RCC 7860 (cell line): ENCODE measurements around the gene S1PR4.
"Not testable (repeated sequence)": the region's sequence is repeated elsewhere in the genome, so short reads cannot be mapped to it uniquely, and the experiment has no call there.

Source experiments
- DNase-seq: peaks from one replicate; pipeline ENCODE4 v3.0.0-alpha.2; 2015; ENCODE audit warnings: low spot score
- FAIRE-seq: peaks from 2 replicates; lab custom pipeline; 2012; peaks lifted over from hg19 to GRCh38; lab: Jason Lieb, UNC

S1PR4 gene

DNA sequence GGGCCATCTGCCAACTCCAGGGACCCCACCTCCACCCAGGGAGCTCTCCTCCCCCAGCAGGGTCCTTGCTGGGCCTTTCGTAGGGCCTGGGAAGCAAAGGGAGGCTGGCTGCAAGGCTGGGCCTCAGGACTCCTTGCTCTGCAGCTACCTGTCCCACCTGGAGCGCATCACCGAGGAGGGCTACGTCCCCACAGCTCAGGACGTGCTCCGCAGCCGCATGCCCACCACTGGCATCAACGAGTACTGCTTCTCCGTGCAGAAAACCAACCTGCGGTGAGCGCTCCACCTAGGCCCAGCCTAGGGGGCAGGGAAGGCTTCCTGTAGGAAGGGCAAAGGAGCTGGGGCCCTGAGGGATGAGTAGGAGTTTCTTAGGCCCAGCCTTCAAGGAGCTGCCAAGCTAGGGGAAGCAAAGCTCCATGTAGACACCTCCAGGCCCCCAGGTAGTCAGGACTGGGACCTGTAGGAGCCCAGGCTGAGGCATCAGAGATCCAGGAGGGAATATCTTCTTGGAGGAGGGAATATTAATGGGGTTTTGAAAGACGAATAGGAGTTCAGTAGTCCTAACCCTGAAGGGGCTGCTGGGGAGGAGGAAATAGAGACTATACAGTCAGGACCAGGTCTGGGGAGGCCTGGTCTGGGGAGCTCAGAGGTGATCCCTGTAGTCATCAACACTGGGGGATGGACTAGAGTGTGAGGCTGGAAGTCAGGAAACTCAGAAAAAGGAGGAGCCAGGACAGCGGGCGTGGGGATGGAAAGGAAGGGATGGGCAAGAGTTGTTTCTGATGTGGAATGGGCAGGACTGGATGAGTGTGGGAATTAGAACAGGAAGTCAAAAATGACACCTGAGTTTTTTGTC, 26.8 kb upstream of the S1PR4 start:
- no peak for DNase-seq
- no peak for FAIRE-seq

DNA sequence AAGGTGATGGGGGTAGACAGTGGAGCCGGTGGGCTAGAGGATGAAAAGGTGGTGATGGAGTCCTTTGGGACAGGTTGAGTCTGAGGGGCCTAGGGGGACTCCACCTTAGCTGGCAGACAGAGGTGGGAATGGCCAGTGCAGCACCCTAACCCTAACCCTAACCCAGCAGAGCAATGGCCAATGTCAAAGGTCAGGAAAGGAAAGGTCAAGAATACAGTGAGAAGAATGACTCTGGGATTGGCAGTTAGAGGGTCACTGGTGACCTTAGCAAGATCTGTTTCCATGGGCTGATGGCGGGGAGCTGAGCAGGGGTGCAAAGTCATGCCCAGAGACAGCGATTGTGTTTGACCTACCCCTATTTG, 26.2 kb upstream of the S1PR4 start:
- FAIRE-seq (no peak), DNase-seq (no peak)

DNA sequence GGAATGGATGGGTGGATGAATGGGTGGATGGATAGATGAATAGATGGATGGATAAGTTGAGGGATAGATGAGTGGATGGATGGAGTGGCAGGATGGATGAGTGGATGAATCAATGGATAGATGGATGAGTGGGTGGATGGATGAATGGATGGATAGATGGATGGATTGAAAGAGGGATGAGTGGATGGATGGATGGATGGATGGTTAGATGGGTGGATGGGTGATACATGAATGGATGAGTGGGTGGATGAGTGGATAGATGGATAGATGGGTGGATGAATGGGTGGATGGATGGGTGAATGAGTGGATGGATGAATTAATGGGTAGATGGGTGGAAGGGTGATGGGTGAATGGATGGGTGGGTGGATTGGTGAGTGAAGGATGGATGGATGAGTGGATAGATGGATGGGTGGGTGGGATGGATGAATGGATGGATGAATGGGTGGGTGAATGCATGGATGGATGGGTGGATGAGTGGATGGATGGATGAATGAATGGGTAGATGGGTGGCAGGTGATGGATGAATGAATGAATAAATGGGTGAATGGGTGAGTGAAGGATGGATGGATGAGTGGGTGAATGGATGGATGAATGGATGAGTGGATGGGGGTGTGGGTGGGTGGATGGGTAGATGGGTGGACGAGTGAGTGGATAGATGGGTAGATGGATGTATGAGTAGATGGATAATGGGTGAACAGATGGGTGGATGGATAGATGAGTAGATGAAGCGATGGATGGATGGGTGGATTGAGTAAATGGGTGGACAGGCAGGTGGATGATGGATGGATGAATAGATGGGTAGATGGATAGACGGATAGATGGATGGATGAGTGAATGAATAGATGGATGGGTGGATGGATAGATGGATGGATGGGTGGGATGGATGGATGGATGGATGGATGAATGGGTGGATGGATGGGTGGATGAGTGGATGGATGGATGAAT, 25.0 kb upstream of the S1PR4 start:
- FAIRE-seq: no peak
- DNase-seq: no peak

DNA sequence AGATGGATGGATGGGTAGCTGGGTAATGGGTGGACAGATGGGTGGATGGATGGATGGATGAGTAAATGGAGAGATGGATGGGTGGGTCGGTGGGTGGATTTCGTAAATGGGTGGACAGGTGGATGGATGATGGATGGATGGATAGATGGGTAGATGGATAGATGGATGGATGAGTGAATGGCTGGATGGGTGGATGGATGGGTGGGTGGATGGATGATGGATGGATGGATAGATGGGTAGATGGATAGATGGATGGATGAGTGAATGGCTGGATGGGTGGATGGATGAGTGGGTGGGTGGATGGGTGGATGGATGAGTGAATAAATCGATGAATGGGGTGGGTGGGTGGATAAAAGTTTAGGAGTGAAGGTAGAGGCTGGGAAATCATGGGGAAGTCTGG, 24.1 kb upstream of the S1PR4 start:
- not testable (repeated sequence) for FAIRE-seq, DNase-seq

DNA sequence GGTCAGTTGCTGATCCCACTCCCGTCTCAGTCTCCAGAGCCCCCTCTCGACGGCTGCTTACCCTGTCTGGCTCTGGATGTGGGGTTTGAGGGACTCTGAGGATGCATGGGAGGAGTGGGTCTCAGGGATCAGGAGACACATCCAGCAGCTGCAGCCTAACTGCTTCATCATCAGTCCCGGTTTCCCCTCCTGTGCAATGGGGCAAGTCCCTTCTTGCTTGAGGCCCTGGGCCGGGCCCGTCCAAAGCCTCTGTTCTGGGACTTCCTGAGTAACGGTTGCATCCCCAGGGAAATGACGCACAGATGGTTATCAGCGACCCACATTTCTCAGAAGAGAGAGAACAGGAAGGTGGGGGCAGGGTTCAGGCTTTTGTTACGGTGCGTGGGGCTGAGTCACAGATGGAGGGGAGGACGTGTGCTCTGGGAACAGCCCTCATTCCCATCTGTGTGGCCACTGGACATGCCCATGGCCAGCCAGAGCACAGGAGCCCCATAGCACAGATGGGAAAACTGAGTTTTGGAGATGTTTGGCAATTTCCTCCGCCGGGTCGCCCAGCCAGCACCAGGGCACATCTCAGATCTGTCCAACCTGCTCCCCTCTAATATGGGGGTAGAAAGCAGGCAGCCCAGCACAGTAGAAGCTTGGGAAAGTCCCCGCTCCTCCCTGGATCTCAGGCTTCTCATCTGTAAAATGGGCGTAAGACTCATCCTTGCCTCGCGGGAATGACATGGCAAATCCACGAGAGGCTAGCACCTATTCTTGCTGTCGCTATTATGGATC, 23.4 kb upstream of the S1PR4 start:
- DNase-seq (peak; percentile 97), FAIRE-seq (peak; percentile 86)

DNA sequence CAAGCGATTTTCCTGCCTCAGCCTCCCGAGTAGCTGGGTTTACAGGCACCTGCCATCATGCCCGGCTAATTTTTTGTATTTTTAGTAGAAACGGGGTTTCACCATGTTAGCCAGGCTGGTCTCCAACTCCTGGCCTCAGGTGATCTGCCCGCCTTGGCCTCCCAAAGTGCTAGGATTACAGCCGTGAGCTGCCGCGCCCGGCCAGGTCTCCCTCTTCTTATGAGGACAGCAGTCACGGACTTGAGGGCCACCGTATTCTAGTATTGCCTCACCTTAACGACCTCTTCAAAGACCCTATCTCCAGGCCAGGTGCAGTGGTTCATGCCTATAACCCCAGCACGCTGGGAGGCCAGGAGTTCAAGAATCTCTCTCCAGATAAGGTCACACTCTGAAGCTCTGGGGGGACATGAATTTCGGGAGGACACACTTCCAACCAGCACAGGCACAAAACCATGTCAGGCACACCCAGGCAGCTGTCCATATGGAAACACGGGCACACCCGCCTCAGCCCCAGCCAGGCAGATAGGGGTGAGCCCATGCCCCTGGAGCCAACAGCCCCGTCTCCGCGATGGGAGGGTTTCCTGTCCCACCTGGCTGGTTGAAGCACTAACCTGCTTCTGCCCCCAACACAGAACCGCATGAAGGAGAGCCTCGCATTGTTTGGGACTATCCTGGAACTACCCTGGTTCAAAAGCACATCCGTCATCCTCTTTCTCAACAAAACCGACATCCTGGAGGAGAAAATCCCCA, 21.3 kb upstream of the S1PR4 start:
- DNase-seq: no peak
- FAIRE-seq: no peak

DNA sequence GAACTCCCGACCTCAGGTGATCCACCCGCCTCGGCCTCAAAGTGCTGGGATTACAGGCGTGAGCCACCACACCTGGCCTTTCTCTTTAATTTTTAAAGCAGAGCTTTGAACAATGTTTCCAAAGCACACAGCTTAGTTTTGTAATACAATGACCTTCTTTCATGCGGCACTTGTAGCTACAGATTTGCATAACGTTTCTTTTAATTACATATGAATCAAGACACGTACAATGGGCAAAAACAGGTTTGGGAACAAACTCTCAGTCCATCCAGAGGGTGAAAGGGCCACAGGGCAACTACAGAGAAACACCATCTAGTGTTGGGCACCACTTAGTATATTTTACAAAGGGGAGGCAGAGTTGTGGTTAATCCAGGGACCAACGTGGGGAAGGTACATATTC, 19.0 kb upstream of the S1PR4 start:
- DNase-seq (no peak), FAIRE-seq (no peak)

DNA sequence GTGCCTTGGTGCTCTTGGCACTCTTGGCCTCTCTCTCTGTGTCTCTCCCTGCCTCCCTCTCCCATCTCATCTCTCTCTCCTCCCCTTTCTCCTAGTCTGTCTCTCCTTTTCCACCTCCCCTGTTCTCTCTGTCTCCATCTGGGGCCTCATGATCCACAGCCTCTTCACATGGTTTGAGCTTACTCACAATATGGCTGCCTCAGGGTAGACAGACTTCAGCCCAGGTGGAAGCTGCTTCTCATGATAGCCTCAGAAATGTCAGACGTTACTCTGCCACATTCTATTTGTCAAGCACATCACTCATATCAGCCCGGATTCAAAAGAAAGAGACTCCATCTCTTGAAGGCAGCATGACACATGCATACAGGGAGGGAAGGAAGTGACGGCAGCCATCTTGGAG, 18.4 kb upstream of the S1PR4 start:
- FAIRE-seq (no peak), DNase-seq (no peak)

DNA sequence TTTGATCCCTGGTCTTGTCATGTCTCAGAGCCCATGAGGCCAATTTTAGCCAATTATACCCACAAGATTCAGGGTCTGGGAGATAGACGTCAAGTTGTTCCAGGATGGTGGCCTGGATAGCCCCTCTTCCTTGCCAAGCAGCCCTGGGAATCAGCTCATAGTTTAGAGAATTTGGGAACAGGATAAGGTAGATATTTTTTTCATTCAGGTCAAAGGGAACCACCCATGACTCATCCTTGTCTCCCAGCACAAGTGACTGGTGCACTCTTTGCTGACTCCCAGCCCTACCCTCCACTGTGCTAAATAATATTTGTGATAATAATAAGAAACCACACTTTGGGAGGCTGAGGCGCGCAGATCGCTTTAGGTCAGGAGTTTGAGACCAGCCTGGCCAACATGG, 17.1 kb upstream of the S1PR4 start:
- no peak for FAIRE-seq
- DNase-seq: no peak

DNA sequence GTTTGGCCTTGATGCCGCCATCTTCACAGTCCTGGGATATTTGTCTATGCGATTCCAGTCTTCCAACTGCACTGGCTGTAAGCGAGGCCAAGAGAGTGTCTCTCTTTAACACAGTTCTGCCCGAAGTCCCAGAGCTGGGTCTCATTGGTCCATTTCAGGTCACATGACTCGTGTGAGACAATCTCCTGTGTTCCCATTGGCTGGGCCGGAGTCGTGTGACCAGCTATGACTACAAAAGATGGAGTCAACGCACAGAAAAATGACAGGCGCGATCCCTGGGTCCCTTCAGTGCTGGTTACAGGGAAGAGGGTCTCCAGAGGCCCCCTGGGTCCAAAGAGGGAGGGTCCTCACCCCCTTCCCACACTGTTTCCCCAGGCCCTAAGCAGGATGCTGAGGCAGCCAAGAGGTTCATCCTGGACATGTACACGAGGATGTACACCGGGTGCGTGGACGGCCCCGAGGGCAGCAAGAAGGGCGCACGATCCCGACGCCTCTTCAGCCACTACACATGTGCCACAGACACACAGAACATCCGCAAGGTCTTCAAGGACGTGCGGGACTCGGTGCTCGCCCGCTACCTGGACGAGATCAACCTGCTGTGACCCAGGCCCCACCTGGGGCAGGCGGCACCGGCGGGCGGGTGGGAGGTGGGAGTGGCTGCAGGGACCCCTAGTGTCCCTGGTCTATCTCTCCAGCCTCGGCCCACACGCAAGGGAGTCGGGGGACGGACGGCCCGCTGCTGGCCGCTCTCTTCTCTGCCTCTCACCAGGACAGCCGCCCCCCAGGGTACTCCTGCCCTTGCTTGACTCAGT, 15.9 kb upstream of the S1PR4 start:
- DNase-seq (no peak), FAIRE-seq (no peak)

DNA sequence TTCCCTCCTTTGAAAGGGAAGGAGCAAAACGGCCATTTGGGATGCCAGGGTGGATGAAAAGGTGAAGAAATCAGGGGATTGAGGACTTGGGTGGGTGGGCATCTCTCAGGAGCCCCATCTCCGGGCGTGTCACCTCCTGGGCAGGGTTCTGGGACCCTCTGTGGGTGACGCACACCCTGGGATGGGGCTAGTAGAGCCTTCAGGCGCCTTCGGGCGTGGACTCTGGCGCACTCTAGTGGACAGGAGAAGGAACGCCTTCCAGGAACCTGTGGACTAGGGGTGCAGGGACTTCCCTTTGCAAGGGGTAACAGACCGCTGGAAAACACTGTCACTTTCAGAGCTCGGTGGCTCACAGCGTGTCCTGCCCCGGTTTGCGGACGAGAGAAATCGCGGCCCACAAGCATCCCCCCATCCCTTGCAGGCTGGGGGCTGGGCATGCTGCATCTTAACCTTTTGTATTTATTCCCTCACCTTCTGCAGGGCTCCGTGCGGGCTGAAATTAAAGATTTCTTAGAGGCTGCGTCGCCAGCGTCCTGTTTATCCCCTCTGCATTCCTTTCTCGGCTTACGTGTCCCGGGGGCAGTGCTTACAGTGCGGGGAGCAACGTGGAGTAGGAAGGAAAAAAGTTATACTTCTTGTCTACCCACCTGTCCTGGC, 15.2 kb upstream of the S1PR4 start:
- peak; percentile 36 for DNase-seq
- no peak for FAIRE-seq

DNA sequence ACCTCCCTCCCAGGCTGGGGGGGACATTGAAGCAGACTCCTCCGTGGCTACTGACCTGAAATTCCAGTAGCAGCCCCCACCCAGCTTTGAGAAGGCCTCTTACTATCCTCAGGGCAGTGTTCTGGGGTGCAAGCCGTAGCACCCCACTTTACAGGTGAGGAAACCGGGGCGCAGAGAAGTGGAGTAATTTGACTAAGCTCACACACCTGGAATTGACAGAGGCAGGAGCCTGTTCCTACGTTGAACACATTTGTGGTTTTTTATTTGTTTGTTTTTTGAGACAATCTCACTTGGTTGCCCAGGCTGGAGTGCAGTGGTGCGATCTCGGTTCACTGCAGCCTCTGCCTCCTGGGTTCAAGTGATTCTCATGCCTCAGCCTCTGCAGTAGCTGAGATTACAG, 14.6 kb upstream of the S1PR4 start:
- no peak for DNase-seq
- no peak for FAIRE-seq

DNA sequence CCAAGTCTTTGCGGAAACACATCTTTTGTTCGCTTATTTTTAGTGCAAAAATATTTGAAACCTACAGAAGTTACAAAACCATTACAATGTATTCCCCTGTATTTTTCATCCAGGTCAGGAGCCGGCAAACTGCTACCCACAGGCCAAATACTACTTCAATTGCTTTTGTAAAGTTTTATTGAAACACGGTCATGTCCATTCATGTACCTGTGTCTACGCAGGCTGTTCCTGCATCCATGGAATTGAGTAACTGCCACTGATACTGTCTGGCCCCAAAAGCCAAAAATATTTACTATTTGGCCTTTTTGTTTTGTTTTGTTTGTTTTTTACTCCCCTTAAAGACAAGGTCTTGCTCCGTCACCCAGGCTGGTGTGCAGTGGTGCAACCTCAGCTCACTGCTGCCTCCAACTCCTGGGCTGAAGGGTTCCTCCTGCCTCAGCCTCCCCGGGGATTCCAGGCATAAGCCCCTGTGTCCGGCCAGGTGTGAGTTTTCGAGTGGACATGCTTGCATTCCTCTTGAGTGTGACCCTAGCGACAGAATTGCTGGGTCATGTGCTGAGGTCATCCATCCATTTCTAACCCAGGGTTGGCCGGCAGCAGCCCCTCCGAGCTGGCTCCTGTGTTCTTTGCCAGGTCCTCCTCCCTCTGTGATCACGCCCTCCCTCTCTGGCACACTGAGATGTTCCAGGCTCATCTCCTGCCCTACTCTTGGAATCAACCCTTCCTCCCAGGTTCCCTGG, 10.9 kb upstream of the S1PR4 start:
- no peak for DNase-seq
- FAIRE-seq: no peak

DNA sequence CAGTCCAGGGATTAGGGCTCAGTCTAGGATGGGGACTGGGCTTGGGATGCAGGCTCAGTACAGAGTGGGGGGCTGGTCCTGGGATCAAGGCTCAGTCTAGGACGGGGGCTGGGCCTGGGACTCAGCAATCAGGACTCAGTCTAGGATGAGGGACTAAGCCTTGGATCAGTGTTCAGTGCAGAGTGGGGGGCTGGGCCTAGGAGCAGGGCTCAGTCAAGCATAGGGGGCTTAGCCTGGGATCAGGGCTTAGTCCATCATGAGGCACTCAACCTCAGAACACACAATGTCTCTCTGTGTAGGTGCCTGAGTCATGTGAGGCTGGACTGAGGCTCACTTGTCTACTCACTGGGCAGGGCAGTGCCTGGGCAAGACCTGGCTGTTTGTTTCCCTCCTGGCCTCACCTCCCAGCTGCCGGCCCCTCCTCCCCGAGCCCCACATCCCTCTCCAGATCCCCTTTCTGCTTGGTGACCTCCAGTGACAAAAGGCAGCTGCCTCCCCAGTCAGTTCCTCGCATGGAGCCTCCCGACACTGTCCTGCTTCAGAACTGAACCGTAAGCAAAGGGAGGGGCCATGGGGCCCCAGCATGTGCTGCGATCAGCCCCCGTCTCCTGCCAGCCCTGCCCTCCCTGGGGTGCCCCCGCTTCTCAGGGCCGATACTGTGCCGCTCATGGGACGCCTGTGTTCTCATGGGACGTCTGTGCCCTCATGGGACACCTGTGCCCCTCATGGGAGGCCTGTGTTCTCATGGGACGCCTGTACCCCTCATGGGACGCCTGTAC, 6.5 kb upstream of the S1PR4 start:
- peak; percentile 6 for DNase-seq
- no peak for FAIRE-seq

DNA sequence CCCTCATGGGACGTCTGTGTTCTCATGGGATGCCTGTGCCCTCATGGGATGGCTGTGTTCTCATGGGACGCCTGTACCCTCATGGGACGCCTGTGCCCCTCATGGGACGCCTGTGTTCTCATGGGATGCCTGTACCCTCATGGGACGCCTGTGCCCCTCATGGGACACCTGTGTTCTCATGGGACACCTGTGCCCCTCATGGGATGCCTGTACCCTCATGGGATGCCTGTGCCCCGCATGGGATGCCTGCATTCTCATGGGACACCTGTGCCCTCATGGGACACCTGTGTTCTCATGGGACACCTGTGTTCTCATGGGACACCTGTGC, 5.9 kb upstream of the S1PR4 start:
- FAIRE-seq: not testable (repeated sequence)

DNA sequence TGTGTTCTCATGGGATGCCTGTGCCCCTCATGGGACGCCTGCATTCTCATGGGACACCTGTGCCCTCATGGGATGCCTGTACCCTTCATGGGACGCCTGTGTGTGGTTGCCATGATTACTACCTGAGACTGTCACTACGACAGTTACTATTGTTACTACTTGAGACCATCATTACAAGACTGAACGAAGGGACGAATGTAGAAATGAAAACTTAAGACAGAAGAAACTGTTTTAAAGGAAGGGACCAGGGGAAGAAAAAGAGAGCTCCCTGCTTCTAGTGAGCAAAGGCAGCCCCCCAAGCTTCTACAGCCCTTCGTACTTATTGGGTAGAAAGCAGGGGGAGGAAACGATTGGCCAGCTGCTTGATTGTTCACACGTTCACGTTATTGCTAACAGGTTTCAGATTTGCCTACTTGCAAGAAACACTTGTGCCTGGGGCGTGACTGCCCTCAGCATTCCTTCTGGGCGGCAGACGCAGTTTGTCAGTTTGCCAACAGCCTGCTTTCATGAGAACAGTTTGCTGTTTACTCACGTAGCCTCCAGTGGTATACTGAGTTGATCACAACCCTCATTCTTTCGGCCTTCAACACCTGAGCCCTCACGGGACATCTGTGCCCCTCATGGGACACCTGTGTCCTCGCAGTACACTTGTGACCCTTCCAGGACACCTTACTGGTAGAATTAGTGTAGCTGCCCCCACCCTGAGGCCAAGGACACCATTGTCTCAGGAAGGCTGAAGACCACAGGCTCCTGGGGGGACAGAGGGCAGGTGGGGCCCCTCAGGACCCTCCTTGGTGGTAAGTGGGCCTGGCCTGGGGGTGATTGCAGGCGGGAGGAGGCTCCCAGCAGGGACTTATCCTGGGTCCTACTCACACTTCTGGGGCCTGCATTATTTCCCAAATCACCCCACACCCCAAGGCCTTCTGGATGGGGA, 2.5 kb upstream of the S1PR4 start:
- DNase-seq (peak; percentile 15), FAIRE-seq (no peak)

More for the DNA sequence above, 5.9 kb upstream of the S1PR4 start:
- DNase-seq: not testable (repeated sequence)
